Measurements from ENCODE around the gene XYLB.
"Not testable (repeated sequence)": the region's sequence is repeated elsewhere in the genome, so short reads cannot be mapped to it uniquely, and the experiment has no call there.

The XYLB gene

DNA sequence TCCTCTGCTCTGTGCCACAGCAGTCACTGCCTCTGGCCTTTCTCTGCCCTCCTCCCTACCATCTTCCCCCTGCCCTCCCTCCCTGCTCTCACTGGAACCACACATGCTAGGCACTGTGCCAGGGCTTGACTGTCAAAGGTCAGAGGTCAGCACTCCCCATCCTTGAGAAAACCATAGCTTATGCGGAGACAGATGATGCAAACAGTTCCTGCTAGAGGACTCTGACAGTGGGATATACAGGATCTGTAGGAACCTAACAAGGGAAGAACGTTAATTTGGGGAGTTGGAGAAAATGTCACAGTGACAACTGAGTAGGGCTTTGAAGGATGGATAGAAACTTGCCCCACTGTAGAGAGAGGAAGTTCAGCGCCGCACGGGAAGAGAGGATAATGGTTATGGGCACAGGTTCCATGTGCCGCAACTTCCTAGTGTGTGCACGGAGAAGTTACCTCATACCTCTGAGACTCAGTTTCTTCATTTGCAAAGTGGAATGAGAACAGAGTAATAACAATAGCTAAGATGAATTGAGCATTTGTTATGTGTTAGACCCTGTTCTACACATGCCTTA lies 29.3 kb upstream of the XYLB start:
- H3K4me2 ChIP-seq: no peak overlapping the region
- no peak overlapping the region for H3K4me3 ChIP-seq (IDR thresholded peaks at IDR 0.05; ENCODE audit: insufficient read depth, low read depth, low read length)
- H3K79me2 ChIP-seq (ENCODE audit: insufficient read depth, low read depth): no peaks in the 10 kb centered on the region
- no peaks in the 10 kb centered on the region for H3K36me3 ChIP-seq (ENCODE audit: insufficient read depth)
- H4K20me1 ChIP-seq (ENCODE audit: insufficient read depth): no peaks in the 10 kb centered on the region
- H3K4me1 ChIP-seq (ENCODE audit: low read depth, poor library complexity, severe bottlenecking): no peaks in the 10 kb centered on the region
- H2AFZ ChIP-seq (ENCODE audit: low read depth): no peak overlapping the region
- H3K9ac ChIP-seq: no peak overlapping the region
- no peak overlapping the region for H3K27ac ChIP-seq
- TF ChIP-seq, protein P1, sequence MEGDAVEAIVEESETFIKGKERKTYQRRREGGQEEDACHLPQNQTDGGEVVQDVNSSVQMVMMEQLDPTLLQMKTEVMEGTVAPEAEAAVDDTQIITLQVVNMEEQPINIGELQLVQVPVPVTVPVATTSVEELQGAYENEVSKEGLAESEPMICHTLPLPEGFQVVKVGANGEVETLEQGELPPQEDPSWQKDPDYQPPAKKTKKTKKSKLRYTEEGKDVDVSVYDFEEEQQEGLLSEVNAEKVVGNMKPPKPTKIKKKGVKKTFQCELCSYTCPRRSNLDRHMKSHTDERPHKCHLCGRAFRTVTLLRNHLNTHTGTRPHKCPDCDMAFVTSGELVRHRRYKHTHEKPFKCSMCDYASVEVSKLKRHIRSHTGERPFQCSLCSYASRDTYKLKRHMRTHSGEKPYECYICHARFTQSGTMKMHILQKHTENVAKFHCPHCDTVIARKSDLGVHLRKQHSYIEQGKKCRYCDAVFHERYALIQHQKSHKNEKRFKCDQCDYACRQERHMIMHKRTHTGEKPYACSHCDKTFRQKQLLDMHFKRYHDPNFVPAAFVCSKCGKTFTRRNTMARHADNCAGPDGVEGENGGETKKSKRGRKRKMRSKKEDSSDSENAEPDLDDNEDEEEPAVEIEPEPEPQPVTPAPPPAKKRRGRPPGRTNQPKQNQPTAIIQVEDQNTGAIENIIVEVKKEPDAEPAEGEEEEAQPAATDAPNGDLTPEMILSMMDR (conservative IDR thresholded peaks at IDR 0.05; ENCODE audit: low read depth, low read length): no peak
- no peaks in the 10 kb centered on the region for H3K27me3 ChIP-seq (ENCODE audit: insufficient read depth, low read depth)

DNA sequence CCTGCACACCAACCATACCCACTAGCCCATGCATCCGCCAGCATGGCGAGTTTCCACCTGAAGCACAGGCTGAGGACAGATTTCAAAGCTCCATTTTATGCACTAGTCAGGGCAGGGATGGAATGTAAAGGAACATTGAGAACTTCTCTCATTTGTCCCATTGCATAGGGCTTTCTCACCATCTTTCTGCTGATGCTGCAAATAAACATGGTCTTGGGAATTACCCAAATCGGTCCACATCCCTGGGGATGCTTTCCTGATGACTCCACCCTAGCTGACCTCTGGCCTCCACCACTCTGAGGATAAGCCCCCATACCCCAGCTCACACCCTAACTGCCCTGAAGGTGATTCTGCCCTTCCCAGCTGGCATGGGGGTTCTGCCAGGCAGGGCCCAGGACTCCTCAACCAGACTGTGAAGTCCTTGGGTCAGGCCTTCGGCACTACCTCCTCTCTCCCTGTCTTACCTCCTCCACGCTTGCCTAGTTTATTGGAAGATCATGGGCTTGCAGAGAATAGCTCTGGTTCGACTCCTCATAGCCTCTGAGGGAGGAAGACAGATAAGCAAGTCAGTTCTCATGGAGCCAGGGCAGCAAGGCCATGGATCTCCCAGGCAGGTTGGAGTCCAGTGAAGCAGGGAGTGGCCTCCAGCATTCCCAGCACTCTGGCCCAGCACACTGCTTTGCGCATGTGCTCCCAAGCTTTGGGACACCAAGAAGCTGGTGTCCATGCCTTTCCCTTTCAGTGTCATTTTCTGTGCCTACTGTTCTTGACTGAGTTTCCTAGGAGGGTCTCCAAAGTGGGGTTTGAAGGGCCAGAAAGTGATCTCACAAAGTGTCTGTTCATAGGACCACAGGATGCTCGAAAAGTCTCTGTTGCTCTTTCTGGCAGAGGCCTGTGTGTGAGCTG lies 27.6 kb upstream of the XYLB start:
- H3K4me2 ChIP-seq: no peak overlapping the region
- H3K27me3 ChIP-seq (ENCODE audit: insufficient read depth, low read depth): no peaks in the 10 kb centered on the region
- H3K36me3 ChIP-seq (ENCODE audit: insufficient read depth): no peaks in the 10 kb centered on the region
- H3K4me3 ChIP-seq (IDR thresholded peaks at IDR 0.05; ENCODE audit: insufficient read depth, low read depth, low read length): no peak overlapping the region
- H4K20me1 ChIP-seq (ENCODE audit: insufficient read depth): no peaks in the 10 kb centered on the region
- H3K9ac ChIP-seq: no peak overlapping the region
- H3K79me2 ChIP-seq (ENCODE audit: insufficient read depth, low read depth): no peaks in the 10 kb centered on the region
- no peak overlapping the region for H2AFZ ChIP-seq (ENCODE audit: low read depth)
- H3K27ac ChIP-seq: no peak overlapping the region
- TF ChIP-seq, protein P1 (conservative IDR thresholded peaks at IDR 0.05; ENCODE audit: low read depth, low read length): no peak
- no peaks in the 10 kb centered on the region for H3K4me1 ChIP-seq (ENCODE audit: low read depth, poor library complexity, severe bottlenecking)

DNA sequence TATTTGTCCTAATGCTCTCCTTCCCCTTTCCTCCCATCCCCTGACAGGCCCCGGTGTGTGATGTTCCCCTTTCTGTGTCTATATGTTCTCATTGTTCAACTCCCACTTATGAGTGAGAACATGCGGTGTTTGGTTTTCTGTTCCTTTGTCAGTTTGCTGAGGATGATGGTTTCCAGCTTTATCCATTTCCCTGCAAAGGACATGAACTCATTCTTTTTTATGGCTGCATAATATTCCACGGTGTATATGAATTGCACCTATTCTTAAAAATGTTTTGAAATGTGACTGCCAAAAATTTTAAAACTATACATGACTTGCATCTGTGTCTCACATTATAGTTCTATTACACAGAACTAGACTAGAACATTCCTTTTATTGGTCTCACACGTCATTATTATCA lies 25.9 kb upstream of the XYLB start:
- H3K36me3 ChIP-seq (ENCODE audit: insufficient read depth); H4K20me1 ChIP-seq (ENCODE audit: insufficient read depth); H3K79me2 ChIP-seq (ENCODE audit: insufficient read depth, low read depth); H3K27me3 ChIP-seq (ENCODE audit: insufficient read depth, low read depth); H3K4me1 ChIP-seq (ENCODE audit: low read depth, poor library complexity, severe bottlenecking); H3K4me2 ChIP-seq; H2AFZ ChIP-seq (ENCODE audit: low read depth); H3K9ac ChIP-seq; H3K4me3 ChIP-seq (IDR thresholded peaks at IDR 0.05; ENCODE audit: insufficient read depth, low read depth, low read length); H3K27ac ChIP-seq: not testable (repeated sequence)

DNA sequence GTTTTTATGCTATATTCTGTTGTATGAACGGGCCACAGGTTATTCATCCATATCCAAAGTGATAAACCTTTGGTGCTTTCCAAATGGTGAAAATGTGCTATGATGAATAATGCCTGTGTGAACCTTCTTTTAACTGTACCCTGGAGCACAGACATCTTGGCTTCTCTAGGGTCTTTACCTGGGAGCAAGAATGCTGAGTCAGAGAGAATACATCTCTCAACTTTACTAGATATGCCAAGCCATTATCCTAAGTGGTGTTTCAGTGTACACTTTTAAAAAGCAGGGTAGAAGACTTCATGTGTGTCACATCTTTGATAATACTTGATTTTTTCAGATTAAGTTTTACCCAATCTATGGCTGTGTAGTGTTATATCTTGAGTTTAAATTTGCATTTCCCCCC lies 23.5 kb upstream of the XYLB start:
- Histone ChIP-seq H3K27me3 (ENCODE audit: insufficient read depth, low read depth) (no peaks in the 10 kb centered on the region), H4K20me1 (ENCODE audit: insufficient read depth) (no peaks in the 10 kb centered on the region), H3K36me3 (ENCODE audit: insufficient read depth) (no peaks in the 10 kb centered on the region), H3K79me2 (ENCODE audit: insufficient read depth, low read depth) (no peaks in the 10 kb centered on the region), H3K4me3 (IDR thresholded peaks at IDR 0.05; ENCODE audit: insufficient read depth, low read depth, low read length) (no peak overlapping the region), H3K4me1 (ENCODE audit: low read depth, poor library complexity, severe bottlenecking) (no peaks in the 10 kb centered on the region), H3K4me2 (no peak overlapping the region), H3K27ac (no peak overlapping the region), H2AFZ (ENCODE audit: low read depth) (no peak overlapping the region), H3K9ac (no peak overlapping the region)
- TF ChIP-seq, protein P1 (conservative IDR thresholded peaks at IDR 0.05; ENCODE audit: low read depth, low read length): no peak

DNA sequence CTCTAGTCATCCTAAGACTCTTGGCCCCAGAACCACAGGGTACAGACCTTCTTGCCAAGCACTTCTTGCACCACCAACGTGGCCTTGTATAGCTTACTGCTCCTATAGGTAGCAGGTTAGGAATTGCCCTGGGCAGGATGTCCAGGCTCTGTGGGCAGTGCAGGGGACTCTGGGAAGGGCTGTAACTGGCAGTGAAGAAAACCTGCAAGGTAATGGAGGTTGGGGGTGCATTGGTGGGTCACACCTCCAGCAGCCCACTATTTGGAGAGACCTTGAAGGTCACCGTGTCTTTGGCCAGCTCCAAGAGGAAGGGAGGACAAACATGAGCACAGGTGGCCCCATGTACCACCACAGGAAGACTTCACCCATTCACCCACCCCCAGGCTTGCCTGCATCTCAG lies 21.3 kb upstream of the XYLB start:
- Histone ChIP-seq H3K79me2 (ENCODE audit: insufficient read depth, low read depth) (no peaks in the 10 kb centered on the region), H3K4me3 (IDR thresholded peaks at IDR 0.05; ENCODE audit: insufficient read depth, low read depth, low read length) (no peak overlapping the region), H3K27ac (no peak overlapping the region), H3K36me3 (ENCODE audit: insufficient read depth) (no peaks in the 10 kb centered on the region), H3K4me1 (ENCODE audit: low read depth, poor library complexity, severe bottlenecking) (no peaks in the 10 kb centered on the region), H3K9ac (no peak overlapping the region), H2AFZ (ENCODE audit: low read depth) (no peak overlapping the region), H3K27me3 (ENCODE audit: insufficient read depth, low read depth) (no peaks in the 10 kb centered on the region), H3K4me2 (no peak overlapping the region), H4K20me1 (ENCODE audit: insufficient read depth) (no peaks in the 10 kb centered on the region)
- TF ChIP-seq, protein P1 (conservative IDR thresholded peaks at IDR 0.05; ENCODE audit: low read depth, low read length): no peak

Data from KMS-11 (cell line).